HG03378 (cell line): Measurements from ENCODE around the gene UTS2B.

Source experiments
- ATAC-seq: cut with Tn5 transposase; IDR thresholded peaks from one replicate; pipeline ENCODE4 v1.9.1; 2021; ENCODE audit warnings: mild to moderate bottlenecking, moderate library complexity; ENCODE audit not compliant: unreplicated experiment

UTS2B gene

DNA sequence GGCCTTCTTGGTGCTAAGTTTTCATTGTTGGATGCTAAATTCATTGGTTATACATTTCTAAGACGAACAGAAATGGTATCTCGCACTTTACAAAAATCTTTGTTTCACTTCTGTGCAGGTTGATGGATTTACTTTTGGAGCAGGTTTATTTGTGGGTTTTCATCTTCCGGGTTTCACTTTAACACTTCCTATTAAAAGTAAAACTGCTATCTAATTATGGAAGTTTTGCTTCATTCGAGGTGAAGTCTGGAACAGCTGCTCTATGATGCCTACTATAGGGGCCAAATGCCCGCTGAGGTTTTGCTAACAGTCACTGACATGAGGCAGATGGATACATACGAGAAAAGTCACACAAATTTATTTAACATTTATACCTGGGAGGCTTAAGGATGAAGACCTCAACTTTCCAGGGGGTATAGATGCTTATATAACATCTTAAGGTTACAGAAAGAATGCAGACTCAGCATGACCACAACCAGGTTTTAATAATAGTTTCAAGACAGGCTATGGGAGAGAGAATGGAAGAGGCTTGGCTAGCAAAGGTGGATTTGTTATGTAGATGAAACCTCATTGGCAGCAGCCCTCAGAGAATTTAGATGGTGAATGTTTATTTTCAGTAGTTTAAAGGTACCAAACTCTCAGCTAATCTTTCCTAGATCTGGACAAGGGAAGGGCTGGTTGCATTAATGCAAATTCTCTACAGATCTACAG lies 77.1 kb downstream of the UTS2B start:
- ATAC-seq = peak; percentile 39

DNA sequence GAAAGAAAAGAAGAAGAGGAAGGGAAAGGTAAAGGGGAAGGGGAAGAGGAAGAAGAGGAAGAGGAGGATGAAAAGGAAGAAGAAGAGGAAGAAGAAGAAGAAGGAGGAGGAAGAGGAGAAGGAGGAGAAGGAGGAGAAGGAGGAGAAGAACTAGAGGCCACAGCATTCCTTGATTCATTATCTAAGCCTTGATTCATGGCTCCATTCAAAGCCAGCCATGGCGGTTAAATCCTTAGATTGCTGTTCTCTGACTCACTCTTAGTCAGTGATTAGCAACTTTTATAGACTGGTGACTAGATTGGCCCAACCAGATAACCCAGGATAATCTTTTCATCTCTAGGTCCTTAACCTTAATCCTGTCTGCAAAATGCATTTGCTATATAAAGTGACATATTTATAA lies 83.7 kb downstream of the UTS2B start:
- ATAC-seq = no peak

DNA sequence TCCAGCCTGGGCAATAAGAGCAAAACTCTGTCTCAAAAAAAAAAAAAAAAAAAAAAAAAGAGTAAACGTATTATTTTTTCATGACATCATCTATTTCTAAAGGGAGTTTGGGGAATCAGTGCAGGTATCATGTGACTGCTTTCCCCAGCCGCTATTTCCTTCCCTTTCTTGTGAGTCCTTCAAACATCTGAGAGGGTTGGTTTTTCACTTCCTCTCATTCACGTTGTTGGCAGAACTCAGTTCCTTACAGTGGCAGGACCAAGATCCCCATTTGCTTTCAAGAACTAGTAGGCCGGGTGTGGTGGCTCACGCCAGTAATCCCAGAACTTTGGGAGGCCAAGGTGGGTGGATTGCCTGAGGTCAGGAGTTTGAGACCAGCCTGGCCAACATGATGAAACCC lies 84.3 kb downstream of the UTS2B start:
- ATAC-seq = peak; percentile 67

DNA sequence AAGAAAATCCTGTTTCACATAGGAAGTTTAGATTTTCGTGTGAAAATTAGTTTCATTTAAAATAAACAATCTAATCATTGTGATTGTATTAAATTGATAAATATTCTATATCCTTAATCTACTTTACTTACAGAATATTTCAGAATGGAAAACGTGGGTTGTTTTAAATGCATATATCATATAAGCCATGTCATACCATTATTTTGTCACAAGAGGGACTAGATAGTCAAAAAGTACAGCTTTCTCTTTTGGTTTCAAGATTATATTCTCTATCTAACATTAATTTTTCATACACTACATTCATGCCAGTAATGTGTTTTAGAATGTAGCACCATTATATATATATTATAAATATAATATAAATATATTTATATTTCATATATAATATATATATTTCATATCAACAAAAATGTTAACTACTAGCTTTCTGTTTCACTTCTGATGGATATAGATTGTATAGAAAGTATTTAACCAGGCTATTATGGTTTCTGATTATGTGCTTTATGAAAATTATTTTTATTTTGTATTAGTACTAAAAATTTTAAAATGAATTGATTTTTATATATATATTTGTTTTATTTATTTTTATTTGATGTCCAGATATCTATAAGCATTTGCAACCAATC lies 86.0 kb downstream of the UTS2B start:
- peak; percentile 43 for ATAC-seq

DNA sequence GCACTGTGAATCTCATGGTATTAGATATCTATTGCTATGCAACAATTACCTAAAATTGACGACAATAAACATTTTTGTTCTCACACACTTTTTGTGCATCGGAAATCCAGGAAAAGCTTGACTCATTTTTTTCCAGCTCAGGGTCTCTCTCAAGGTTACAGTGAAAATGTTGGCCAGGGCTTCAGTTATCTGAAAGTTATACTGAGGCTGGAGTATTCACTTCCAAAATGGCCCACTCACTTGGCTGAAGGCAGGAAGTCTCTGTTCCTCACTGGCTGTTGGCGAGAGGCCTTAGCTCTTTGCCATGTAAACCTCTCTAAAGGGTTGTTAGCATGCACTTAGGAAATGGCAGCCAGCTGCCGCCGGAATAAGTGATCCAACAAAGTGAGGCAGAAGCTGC lies 89.8 kb downstream of the UTS2B start:
- ATAC-seq = no peak

DNA sequence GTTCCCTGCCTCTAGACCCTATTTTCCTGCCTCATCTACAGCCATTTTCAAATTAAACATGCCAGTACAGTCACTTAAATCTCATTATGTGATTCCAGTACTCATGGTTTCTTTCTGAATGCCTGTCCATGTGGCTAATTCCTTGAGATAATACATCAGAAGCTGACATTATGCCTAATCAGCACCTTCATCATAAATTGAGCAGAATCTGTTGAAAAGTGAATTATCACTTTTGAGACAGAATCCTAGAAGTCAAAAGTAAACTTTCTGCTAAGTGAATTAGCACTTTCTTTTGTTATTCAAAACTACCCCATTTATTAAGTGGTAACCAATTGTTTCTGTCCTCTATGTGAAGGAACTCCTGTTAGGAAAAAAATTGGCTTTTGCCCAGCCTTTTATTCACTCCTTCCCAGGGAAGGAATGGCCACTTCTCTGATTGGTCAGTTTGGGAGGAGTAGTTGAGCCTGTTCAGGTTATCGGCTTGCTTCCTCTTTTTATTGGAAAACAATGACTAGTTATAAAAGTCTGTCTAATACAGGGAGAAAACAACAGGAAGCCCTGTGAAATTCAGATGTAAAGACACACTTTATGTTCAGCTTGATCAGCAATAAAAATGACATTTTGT lies 90.8 kb downstream of the UTS2B start:
- ATAC-seq = no peak

DNA sequence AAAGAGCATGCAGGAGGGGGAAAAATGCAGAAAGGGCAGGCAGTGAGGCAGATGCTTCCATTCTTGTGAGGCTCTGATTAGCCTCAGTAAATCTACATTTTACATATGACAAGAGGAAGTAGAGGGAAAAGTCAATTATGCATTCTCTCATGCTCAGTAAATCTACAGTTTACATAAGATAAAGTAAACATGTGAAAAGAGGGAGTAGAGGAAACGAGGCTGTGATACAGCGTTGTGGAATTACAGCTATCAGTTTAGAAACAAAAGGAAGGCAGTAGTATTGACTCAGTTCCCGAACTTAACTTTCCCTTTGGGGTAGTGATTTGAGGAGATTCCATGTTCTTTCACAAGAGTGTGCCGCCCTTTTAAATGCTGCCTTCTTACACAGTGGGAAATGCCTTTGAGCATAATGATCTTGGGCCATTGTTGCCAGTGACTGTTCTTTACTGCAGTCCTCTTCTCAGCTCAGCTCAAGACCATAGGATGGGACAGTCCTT lies 92.0 kb downstream of the UTS2B start:
- no peak for ATAC-seq

DNA sequence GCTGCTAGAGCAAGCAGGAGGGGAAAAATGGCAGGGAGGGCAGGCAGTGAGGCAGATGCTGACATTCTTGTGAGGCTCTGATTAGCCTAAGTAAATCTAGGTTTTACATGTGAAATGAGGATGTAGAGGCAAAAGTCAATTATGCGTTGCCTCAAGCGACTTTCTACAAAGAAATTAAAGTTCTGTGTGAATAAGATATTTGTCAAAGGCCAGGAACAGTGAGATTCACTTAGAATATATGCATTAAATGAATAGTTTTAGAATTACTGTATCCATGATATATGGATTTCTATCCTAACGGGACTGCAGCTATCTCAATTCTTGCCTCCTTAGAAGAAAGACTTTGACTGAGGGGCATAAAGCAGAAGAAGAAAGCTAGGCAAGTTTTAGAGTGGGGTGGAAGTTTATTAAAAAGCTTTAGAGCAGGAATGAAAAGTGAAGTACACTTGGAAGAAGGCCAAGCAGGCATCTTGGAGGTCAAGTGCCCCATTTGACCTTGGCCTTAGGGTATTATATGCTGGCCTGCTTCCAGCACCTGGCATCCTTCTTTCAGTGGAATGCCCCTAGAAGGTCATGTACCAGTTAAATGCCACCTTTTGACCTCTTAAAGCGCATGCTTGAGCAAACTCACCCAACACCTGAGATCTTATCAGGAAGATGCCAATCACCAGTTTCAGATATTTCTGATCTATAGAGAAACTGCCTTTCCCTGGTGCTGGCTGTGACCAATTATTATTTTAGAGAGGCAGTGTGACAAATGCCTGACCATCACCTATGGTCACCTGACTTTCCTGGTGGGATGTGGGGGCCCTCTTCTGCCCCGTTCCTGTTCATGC lies 93.1 kb downstream of the UTS2B start:
- no peak for ATAC-seq

DNA sequence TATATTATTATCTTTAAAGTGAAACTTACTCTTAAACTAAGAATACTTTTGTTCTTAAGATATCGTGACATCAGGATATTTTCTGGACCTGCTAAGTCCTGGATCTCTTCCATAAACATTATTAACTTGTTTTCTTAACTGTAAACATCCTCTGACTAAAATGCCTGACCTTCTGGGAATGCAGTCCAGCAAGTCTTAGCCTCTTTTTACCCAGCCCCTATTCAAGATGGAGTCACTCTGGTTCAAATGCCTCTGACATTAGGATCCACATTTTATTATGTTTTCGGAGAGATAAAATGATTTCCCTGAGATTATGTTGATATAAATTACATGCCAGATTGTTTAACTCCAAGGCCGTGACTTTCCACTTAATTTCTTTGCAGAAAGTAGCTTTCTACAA lies 93.7 kb downstream of the UTS2B start:
- no peak for ATAC-seq

DNA sequence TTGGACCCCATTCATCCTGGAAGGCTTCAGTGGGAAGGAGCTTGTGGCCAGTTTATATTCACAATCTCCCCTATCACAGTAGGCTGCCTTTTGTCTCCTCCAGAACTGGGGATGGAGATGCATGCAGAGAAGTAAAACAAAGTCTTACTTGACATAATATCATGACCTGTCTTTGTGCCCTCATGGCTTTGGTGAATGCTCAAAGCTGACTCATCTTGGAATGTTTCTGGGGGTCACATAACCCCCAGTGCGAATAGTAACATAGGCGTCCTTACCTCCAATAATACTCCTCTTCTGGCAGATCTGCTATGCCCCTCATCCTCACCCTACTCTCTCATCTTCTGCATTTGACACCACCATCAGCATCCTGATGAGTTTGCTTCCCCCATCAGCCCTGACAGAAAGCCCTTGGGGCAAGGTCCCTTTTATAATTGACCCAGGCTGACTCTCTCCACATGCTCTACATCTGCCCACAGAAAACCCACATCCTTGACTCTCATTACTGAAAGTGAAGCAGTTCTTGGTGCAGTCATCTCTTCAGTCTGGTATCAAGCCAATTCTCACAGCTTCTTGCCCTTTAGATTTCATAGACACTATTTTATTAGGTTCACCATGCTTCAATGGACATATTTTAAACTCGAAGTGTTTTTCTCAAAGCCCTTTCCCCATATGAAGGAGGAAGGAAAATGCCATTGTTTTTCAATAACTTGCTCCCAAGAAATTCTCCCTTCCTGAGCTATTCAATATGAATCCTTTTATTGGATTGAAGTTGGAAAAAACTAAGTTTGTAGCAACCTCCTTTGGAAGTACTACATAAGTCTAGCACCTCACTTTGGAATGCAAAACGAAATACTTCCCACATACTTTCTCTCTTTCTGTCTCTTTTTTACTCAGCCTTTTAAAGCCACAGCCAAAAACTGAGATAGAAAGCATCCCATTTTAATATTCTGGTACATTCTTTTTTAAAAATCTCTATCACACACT lies 94.7 kb downstream of the UTS2B start:
- ATAC-seq = peak; percentile 99

DNA sequence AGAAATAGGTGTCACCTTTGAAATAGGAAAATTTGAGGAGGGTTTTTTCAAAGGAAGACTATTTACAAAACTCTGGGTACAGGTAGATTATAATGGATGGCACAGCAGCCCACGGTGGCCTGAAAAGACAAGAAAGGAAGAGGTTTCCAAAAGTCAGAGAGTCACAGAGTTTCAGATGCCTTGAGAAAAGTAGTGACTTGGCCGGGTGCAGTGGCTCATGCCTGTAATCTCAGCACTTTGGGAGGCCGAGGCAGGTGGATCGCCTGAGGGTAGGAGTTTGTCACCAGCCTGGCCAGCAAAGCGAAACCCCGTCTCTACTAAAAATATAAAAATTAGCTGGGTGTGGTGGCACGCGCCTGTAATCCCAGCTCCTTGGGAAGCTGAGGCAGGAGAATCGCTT lies 96.1 kb downstream of the UTS2B start:
- ATAC-seq = no peak

DNA sequence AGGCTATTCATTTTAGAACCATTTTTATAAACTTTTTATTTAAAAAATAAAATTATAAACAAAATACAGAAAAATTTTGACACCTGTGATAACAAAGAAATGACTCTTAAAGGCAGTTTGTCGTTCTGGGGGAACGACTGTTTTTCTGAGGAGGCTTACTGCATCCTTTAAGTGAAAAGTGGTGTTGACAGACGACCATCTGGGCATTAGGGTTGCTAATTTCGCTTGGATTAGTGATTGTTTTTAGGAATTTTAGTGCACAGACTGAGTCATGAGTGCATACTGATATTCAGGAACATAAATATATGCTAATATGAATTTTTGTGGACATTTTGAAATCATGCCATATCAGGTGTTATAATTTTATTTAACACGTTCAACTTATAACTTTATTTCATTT lies 102.8 kb downstream of the UTS2B start:
- no peak for ATAC-seq

DNA sequence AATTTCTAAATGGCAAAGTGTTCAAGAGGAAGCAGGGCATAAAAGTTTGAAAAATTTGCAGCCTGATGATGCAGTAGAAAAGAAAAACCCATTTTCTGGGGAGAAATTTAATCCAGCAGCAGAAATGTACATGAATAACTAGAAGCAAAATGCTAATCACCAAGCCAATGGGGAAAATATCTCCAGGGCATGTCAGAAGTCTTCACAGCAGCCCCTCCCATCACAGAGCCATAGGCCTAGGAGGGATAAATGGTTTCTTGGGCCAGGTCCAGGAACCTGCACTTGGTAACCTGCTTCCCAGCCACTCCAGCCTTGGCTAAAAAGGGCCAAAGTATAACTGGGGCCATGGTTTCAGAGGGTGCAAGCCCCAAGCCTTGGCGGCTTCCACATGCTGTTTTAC lies 108.7 kb downstream of the UTS2B start:
- ATAC-seq = no peak

DNA sequence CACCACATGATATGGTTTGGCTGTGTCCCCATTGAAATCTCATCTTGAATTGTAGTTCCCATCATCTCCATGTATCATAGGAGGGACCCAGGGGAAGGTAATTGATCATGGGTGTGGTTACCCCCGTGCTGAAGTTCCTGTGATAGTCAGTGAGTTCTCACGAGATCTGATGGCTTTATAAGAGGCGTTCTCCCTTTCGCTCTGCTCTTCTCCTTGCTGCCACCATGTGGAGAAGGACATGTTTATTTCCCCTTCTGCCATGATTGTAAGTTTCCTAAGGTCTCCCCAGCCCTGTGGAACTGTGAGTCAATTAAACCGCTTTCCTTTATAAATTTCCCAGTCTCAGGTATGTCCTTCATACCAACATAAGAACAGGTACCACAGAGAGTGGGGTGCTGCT lies 109.4 kb downstream of the UTS2B start:
- ATAC-seq = no peak

DNA sequence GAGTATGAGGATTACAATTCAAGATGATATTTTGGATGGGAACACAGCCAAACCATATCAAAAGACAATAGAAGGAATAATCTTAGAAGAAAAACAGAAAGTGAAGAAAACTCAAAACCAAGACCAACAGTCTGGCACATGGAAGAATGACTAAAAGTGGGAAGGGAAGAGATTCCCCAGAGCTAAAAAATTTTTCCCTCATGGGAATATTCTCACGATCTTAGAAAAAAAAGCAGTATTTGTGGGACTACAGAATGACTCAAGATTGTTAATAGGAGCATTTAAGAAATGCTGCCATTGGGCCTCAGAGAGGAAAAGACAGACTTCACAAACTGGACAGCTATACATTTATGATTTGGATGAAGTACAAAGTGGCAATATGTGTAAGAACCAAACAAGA lies 113.0 kb downstream of the UTS2B start:
- ATAC-seq = no peak
